Neuronal stem cell (in vitro differentiated cells): ENCODE data around the gene CFHR5.

Experiments used
- DNase-seq: peaks from one replicate; pipeline ENCODE4 v3.0.0-alpha.2; 2013; ENCODE audit warnings: low spot score
- H2AFZ ChIP-seq: one replicate; pipeline ENCODE4 v1.6.1; 2013; ENCODE audit warnings: mild to moderate bottlenecking, low read length, inconsistent platforms
- H2AK5ac ChIP-seq: 2 replicates; pipeline ENCODE4 v1.6.1; 2013; ENCODE audit warnings: low read depth, mild to moderate bottlenecking, inconsistent platforms, low read length, moderate library complexity, mixed read lengths
- H2BK120ac ChIP-seq: 2 replicates; pipeline ENCODE4 v1.6.1; 2013; ENCODE audit warnings: low read depth, mild to moderate bottlenecking, inconsistent platforms, low read length, moderate library complexity, mixed read lengths
- H2BK12ac ChIP-seq: one replicate; pipeline ENCODE4 v1.6.1; 2013; ENCODE audit warnings: low read length, inconsistent platforms
- H2BK15ac ChIP-seq: 2 replicates; pipeline ENCODE4 v1.6.1; 2013; ENCODE audit warnings: mild to moderate bottlenecking, low read length, inconsistent platforms, mixed read lengths
- H2BK5ac ChIP-seq: one replicate; pipeline ENCODE4 v1.6.1; 2013; ENCODE audit warnings: inconsistent platforms, mild to moderate bottlenecking, low read length, moderate library complexity
- H3K14ac ChIP-seq: one replicate; pipeline ENCODE4 v1.6.1; 2013; ENCODE audit warnings: low read length, inconsistent platforms
- H3K18ac ChIP-seq: 2 replicates; pipeline ENCODE4 v1.6.1; 2013; ENCODE audit warnings: low read length, inconsistent platforms
- H3K23ac ChIP-seq: 2 replicates; pipeline ENCODE4 v1.6.1; 2013; ENCODE audit warnings: low read depth, mild to moderate bottlenecking, mixed read lengths, low read length, inconsistent platforms; ENCODE audit not compliant: poor library complexity
- H3K27ac ChIP-seq: replicated peaks from 3 replicates; pipeline ENCODE4 v1.5.1; 2013; ENCODE audit warnings: low read length, inconsistent platforms
- H3K27me3 ChIP-seq, 3 experiments: 2 replicates each; pipeline ENCODE4 v1.6.1; 2013; ENCODE audit warnings: low read length in 3 of 3, mild to moderate bottlenecking in 2 of 3, inconsistent platforms in 1 of 3, low read depth in 1 of 3, mixed read lengths in 1 of 3, moderate library complexity in 1 of 3; ENCODE audit not compliant: control insufficient read depth in 3 of 3, insufficient read depth in 3 of 3
- H3K36me3 ChIP-seq, 2 donors: replicated peaks in 1 of 2; 2 replicates each; pipeline ENCODE4 v1.6.1; 2013; ENCODE audit warnings: low read length in 2 of 2; ENCODE audit not compliant: control insufficient read depth in 2 of 2, insufficient read depth in 2 of 2
- H3K4ac ChIP-seq: 2 replicates; pipeline ENCODE4 v1.6.1; 2013; ENCODE audit warnings: inconsistent platforms, mild to moderate bottlenecking, low read length, moderate library complexity
- H3K4me1 ChIP-seq, 2 donors: 1 replicate in 1 of 2; 2 replicates in 1 of 2; pipeline ENCODE4 v1.6.1; 2013; ENCODE audit warnings: low read length in 2 of 2, low read depth in 1 of 2; ENCODE audit not compliant: control insufficient read depth in 2 of 2, insufficient read depth in 1 of 2
- H3K4me2 ChIP-seq: one replicate; pipeline ENCODE4 v1.6.1; 2013; ENCODE audit warnings: mild to moderate bottlenecking, low read length, inconsistent platforms; ENCODE audit not compliant: insufficient read depth, poor library complexity, severe bottlenecking
- H3K4me3 ChIP-seq, 2 donors: 2 replicates each; pipeline ENCODE4 v1.5.1; 2013; ENCODE audit warnings: low read length in 2 of 2, mild to moderate bottlenecking in 2 of 2, inconsistent platforms in 1 of 2, moderate library complexity in 1 of 2
- H3K79me1 ChIP-seq: one replicate; pipeline ENCODE4 v1.6.1; 2013; ENCODE audit warnings: low read depth, mild to moderate bottlenecking, inconsistent platforms, low read length, moderate library complexity
- H3K9ac ChIP-seq: one replicate; pipeline ENCODE4 v1.6.1; 2013; ENCODE audit warnings: mild to moderate bottlenecking, low read depth, low read length, inconsistent platforms; ENCODE audit not compliant: poor library complexity
- H3K9me3 ChIP-seq, 2 donors: replicated peaks in 1 of 2; 2 replicates each; pipeline versions ENCODE3 to v1.6.1; 2013; ENCODE audit warnings: low read length in 2 of 2, mild to moderate bottlenecking in 2 of 2, inconsistent platforms in 1 of 2, low read depth in 1 of 2, mixed read lengths in 1 of 2, moderate library complexity in 1 of 2; ENCODE audit not compliant: control insufficient read depth in 2 of 2, insufficient read depth in 1 of 2
- H4K8ac ChIP-seq: one replicate; pipeline ENCODE4 v1.6.1; 2013; ENCODE audit warnings: low read depth, mild to moderate bottlenecking, inconsistent platforms, low read length, moderate library complexity
- H4K91ac ChIP-seq: one replicate; pipeline ENCODE4 v1.6.1; 2013; ENCODE audit warnings: low read length, low read depth, mild to moderate bottlenecking, inconsistent platforms; ENCODE audit not compliant: poor library complexity
- WGBS, 2 donors: extraction: QIAGEN DNeasy Blood & Tissue Kit; methylation state at CpG; one replicate each; pipeline ENCODE4 v1.1.7; 2013; ENCODE audit warnings: missing lambda C conversion rate in 2 of 2, mixed read lengths in 1 of 2; ENCODE audit not compliant: insufficient read length in 2 of 2, insufficient replicate concordance in 1 of 2; ENCODE audit errors: extremely low coverage in 2 of 2; 5-methylcytosine and 5-hydroxymethylcytosine counted together

Gene CFHR5

DNA sequence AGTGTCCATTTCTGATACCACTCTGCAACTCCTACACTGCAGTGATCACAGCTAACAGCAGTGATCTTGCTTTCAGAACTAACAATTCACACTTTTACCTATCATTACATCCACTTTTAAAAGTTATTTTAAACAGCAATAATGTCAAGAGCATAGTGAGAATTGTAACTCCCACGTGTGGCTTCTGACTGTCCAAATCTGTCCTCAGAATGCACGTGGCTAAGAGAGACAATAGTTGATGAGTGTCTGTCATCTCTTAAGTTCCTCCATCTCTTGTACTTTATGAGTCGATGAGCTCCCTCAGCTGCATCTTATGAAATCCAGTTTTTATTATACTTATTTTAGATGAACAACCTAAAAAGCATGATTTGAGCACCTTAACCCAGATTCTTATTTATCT is 16.5 kb upstream of the CFHR5 start:
- H3K23ac ChIP-seq: no peak overlapping the region
- no peaks in the 10 kb centered on the region for H3K36me3 ChIP-seq
- no peak overlapping the region for H3K9ac ChIP-seq
- no peak overlapping the region for H3K4me3 ChIP-seq
- no peak overlapping the region for H2BK120ac ChIP-seq
- H2AK5ac ChIP-seq: no peak overlapping the region
- no peak overlapping the region for H4K91ac ChIP-seq
- H2BK12ac ChIP-seq: no peak overlapping the region
- no peaks in the 10 kb centered on the region for H3K4me1 ChIP-seq
- H2BK15ac ChIP-seq: no peak overlapping the region
- H3K27ac ChIP-seq: no peak overlapping the region
- no peak overlapping the region for H3K4ac ChIP-seq
- no peak overlapping the region for H3K14ac ChIP-seq
- no peak for DNase-seq
- H3K27me3 ChIP-seq: no peaks in the 10 kb centered on the region
- no peak overlapping the region for H2BK5ac ChIP-seq
- no peak overlapping the region for H3K18ac ChIP-seq
- WGBS, 2 donors: no CpG with 5 or more reads among the region's 3 CpGs
- no peaks in the 10 kb centered on the region for H3K9me3 ChIP-seq
- no peak overlapping the region for H3K4me2 ChIP-seq
- H4K8ac ChIP-seq: no peak overlapping the region
- H2AFZ ChIP-seq: no peak overlapping the region
- H3K79me1 ChIP-seq: no peaks in the 10 kb centered on the region

DNA sequence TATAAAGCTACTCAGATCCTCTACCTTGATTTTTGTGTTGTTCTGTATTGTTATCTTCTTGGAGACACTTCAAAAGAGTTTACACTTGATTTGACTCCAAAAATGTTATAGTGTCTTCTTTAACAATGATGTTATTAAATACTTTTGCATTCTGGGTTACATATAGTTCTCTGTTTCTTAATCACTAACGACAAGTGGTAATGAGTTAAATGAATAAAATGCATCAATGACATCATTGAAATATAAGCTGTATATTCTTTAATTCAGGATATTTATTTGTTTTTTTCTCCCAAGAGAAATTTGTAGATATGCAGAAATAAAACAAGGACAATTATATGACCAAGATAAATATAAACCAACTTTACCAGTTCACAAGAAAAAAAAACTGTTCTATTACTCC is 7.2 kb upstream of the CFHR5 start:
- Histone ChIP-seq H2AFZ (no peak overlapping the region), H3K27ac (no peak overlapping the region), H3K79me1 (no peaks in the 10 kb centered on the region), H2AK5ac (no peak overlapping the region), H3K9me3 (no peaks in the 10 kb centered on the region), H3K4me2 (no peak overlapping the region), H3K4ac (no peak overlapping the region), H2BK12ac (no peak overlapping the region), H3K23ac (no peak overlapping the region), H3K36me3 (no peaks in the 10 kb centered on the region), H3K4me1 (no peaks in the 10 kb centered on the region), H3K18ac (no peak overlapping the region), H2BK15ac (no peak overlapping the region), H3K9ac (no peak overlapping the region), H4K8ac (no peak overlapping the region), H2BK120ac (no peak overlapping the region), H3K14ac (no peak overlapping the region), H4K91ac (no peak overlapping the region), H3K27me3 (no peaks in the 10 kb centered on the region), H2BK5ac (no peak overlapping the region), H3K4me3 (no peak overlapping the region)
- no peak for DNase-seq
- WGBS, 2 donors: no CpG with 5 or more reads among the region's 1 CpG

GRCh38 chr1:196976278-196976677 is 1.1 kb upstream of the CFHR5 start:
- Histone ChIP-seq H2AFZ (no peak overlapping the region), H3K9me3 (no peaks in the 10 kb centered on the region)

GRCh38 chr1:196980859-196981258 is 3.5 kb downstream of the CFHR5 start:
- Histone ChIP-seq H2AFZ (no peak overlapping the region), H2BK120ac (no peak overlapping the region), H3K18ac (no peak overlapping the region), H2BK5ac (no peak overlapping the region), H3K4me1 (no peaks in the 10 kb centered on the region), H4K91ac (no peak overlapping the region), H3K79me1 (no peaks in the 10 kb centered on the region), H3K4ac (no peak overlapping the region), H3K27ac (no peak overlapping the region), H2BK12ac (no peak overlapping the region), H3K23ac (no peak overlapping the region), H3K4me2 (no peak overlapping the region), H4K8ac (no peak overlapping the region), H3K4me3 (no peak overlapping the region), H3K14ac (no peak overlapping the region), H3K36me3 (no peaks in the 10 kb centered on the region), H3K27me3 (no peaks in the 10 kb centered on the region), H3K9me3 (no peaks in the 10 kb centered on the region), H2BK15ac (no peak overlapping the region), H3K9ac (no peak overlapping the region), H2AK5ac (no peak overlapping the region)
- no peak for DNase-seq
- WGBS, 2 donors: no CpG with 5 or more reads among the region's 1 CpG

More at GRCh38 chr1:196976278-196976677, 1.1 kb upstream of the CFHR5 start:
- WGBS, 2 donors: no CpG with 5 or more reads among the region's 4 CpGs
- H3K14ac ChIP-seq: no peak overlapping the region
- no peak overlapping the region for H3K18ac ChIP-seq
- H2AK5ac ChIP-seq: no peak overlapping the region
- no peak overlapping the region for H2BK15ac ChIP-seq
- H3K79me1 ChIP-seq: no peaks in the 10 kb centered on the region
- H3K36me3 ChIP-seq: no peaks in the 10 kb centered on the region
- no peak overlapping the region for H3K23ac ChIP-seq
- H3K4me3 ChIP-seq: no peak overlapping the region
- H2BK12ac ChIP-seq: no peak overlapping the region
- no peak overlapping the region for H3K4me2 ChIP-seq
- no peak overlapping the region for H4K8ac ChIP-seq
- no peak for DNase-seq
- no peak overlapping the region for H4K91ac ChIP-seq
- no peak overlapping the region for H2BK120ac ChIP-seq
- H3K4ac ChIP-seq: no peak overlapping the region
- H3K27ac ChIP-seq: no peak overlapping the region
- H2BK5ac ChIP-seq: no peak overlapping the region
- H3K9ac ChIP-seq: no peak overlapping the region
- no peaks in the 10 kb centered on the region for H3K27me3 ChIP-seq
- H3K4me1 ChIP-seq: no peaks in the 10 kb centered on the region
